ENCODE results near the gene AMTN.

The AMTN gene

DNA sequence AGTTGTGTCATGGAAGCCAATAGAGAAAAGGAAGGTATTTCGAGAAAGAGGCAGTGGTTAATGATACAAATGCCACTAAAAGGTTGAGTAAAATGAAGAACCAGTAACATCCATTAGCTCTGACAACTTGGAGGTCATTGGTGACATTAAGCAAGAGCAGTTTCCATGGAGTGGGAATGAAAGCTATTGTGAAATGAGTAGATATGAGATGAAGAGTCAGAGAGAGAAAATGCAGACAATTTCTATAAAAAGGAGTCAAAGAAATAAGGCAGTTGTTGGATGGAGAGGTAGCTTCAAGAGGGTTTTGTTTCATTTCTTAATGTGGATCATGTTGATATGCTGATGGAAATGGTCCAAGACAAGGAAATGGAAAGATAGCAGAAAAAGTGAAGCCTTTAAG, 9.6 kb upstream of the AMTN start:
- Histone ChIP-seq H2AK5ac (ENCODE audit: low read depth, low read length) (no peak overlapping the region), H3K18ac (ENCODE audit: low read length) (no peak overlapping the region), H2AFZ (ENCODE audit: low read length) (no peak overlapping the region), H2BK5ac (ENCODE audit: low read length) (no peak overlapping the region), H2BK12ac (ENCODE audit: low read length) (no peak overlapping the region), H3K14ac (ENCODE audit: low read length) (no peak overlapping the region), H2BK15ac (ENCODE audit: low read length) (no peak overlapping the region), H3K9me3 (replicated peaks in 1 of 2; ENCODE audit: control insufficient read depth in 2 of 2, insufficient read depth in 1 of 2, low read depth in 1 of 2, low read length in 2 of 2) (no peaks in the 10 kb centered on the region), H3K23ac (ENCODE audit: low read depth, low read length, poor library complexity) (no peak overlapping the region), H3K27me3 (ENCODE audit: control insufficient read depth in 3 of 3, insufficient read depth in 3 of 3, low read depth in 1 of 3, low read length in 3 of 3) (no peaks in the 10 kb centered on the region), H3K9ac (ENCODE audit: low read depth, low read length, poor library complexity) (no peak overlapping the region), H3K27ac (replicated peaks; ENCODE audit: low read length) (no peak overlapping the region), H3K4me1 (ENCODE audit: control insufficient read depth in 2 of 2, insufficient read depth in 1 of 2, low read depth in 1 of 2, low read length in 2 of 2) (no peaks in the 10 kb centered on the region), H3K36me3 (replicated peaks in 1 of 2; ENCODE audit: control insufficient read depth in 2 of 2, insufficient read depth in 2 of 2, low read length in 2 of 2) (no peaks in the 10 kb centered on the region), H3K4me3 (ENCODE audit: low read length in 2 of 2) (no peak overlapping the region), H2BK120ac (ENCODE audit: low read depth, low read length) (no peak overlapping the region), H3K4me2 (ENCODE audit: insufficient read depth, low read length, poor library complexity, severe bottlenecking) (no peak overlapping the region), H3K79me1 (ENCODE audit: low read depth, low read length) (no peaks in the 10 kb centered on the region), H3K4ac (ENCODE audit: low read length) (no peak overlapping the region), H4K8ac (ENCODE audit: low read depth, low read length) (no peak overlapping the region), H4K91ac (ENCODE audit: low read depth, low read length, poor library complexity) (no peak overlapping the region)
- WGBS, 2 donors (ENCODE audit: extremely low coverage in 2 of 2, insufficient read length in 2 of 2, insufficient replicate concordance in 1 of 2) = no CpG with 5 or more reads among the region's 1 CpG
- no peak for DNase-seq (ENCODE audit: low spot score)

DNA sequence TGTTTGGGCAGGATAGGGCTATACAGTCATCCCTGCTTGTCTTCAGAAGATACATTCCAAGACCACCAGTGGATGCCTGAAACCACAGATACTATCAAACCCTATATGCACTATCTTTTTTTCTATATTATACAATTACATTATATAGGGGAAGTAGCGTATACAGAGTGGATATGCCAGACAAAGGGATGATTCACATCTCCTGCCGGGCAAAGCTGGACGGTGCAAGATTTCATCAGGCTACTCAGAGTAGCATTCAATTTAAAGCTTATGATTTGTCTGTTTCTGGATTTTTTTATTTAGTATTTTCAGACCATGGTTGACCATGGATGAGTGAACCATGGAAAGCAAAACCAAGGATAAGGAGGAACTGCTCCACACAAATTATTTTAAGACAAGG, 7.0 kb upstream of the AMTN start:
- Histone ChIP-seq H3K36me3 (replicated peaks in 1 of 2; ENCODE audit: control insufficient read depth in 2 of 2, insufficient read depth in 2 of 2, low read length in 2 of 2) (no peaks in the 10 kb centered on the region), H3K18ac (ENCODE audit: low read length) (no peak overlapping the region), H2BK5ac (ENCODE audit: low read length) (no peak overlapping the region), H2BK120ac (ENCODE audit: low read depth, low read length) (no peak overlapping the region), H3K27ac (replicated peaks; ENCODE audit: low read length) (no peak overlapping the region), H3K14ac (ENCODE audit: low read length) (no peak overlapping the region), H2BK15ac (ENCODE audit: low read length) (no peak overlapping the region), H3K4me3 (ENCODE audit: low read length in 2 of 2) (no peak overlapping the region), H3K27me3 (ENCODE audit: control insufficient read depth in 3 of 3, insufficient read depth in 3 of 3, low read depth in 1 of 3, low read length in 3 of 3) (no peaks in the 10 kb centered on the region), H3K79me1 (ENCODE audit: low read depth, low read length) (no peaks in the 10 kb centered on the region), H3K4ac (ENCODE audit: low read length) (no peak overlapping the region), H3K4me2 (ENCODE audit: insufficient read depth, low read length, poor library complexity, severe bottlenecking) (no peak overlapping the region), H3K23ac (ENCODE audit: low read depth, low read length, poor library complexity) (no peak overlapping the region), H3K9ac (ENCODE audit: low read depth, low read length, poor library complexity) (no peak overlapping the region), H2BK12ac (ENCODE audit: low read length) (no peak overlapping the region), H2AK5ac (ENCODE audit: low read depth, low read length) (no peak overlapping the region), H2AFZ (ENCODE audit: low read length) (no peak overlapping the region), H3K4me1 (ENCODE audit: control insufficient read depth in 2 of 2, insufficient read depth in 1 of 2, low read depth in 1 of 2, low read length in 2 of 2) (no peaks in the 10 kb centered on the region), H4K91ac (ENCODE audit: low read depth, low read length, poor library complexity) (no peak overlapping the region), H4K8ac (ENCODE audit: low read depth, low read length) (no peak overlapping the region), H3K9me3 (replicated peaks in 1 of 2; ENCODE audit: control insufficient read depth in 2 of 2, insufficient read depth in 1 of 2, low read depth in 1 of 2, low read length in 2 of 2) (no peaks in the 10 kb centered on the region)
- WGBS, 2 donors (ENCODE audit: extremely low coverage in 2 of 2, insufficient read length in 2 of 2, insufficient replicate concordance in 1 of 2) = no CpG with 5 or more reads among the region's 3 CpGs
- no peak for DNase-seq (ENCODE audit: low spot score)

DNA sequence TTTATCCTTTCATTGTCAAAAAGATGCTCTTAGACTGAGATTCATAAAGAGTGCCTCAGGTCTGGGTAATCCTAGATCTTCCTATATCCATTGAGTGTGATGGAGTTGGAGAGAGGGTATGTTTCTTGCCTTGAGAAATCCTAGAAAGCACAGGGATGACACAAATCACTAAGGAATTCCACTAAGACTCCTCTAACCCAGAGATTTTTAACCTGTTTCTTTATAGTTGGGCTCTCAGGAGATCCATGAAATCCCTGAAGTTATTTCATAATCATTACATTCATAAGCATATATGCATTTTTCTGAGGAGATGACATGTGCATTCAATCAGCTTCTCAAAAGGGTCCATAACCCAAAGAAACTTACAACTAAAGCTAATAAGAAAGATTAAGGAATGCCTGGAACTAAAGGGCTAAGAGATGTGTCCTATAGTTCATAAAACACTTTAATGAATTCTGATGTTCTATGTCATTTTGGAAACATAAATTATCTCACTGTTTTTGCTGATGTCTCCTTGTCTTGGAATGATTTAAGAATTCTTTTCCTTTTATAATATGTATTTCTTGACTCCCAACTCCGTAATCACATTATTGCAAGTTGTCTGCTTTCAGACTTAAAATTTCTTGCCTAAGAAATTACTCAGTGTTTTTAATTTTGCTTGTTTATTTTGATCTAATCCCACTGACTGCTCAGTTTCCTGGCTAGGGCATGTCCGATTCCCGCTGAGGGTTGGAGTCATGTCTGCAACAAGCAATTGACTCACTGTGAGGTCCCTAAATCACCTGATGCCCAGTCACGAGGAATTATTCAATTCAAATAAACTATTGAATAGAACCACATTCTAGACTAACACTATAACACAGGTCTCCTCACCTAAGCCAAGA, 2.8 kb upstream of the AMTN start:
- H3K9ac ChIP-seq (ENCODE audit: low read depth, low read length, poor library complexity) = no peak overlapping the region
- no peak overlapping the region for H2BK12ac ChIP-seq (ENCODE audit: low read length)
- H3K4ac ChIP-seq (ENCODE audit: low read length) = no peak overlapping the region
- H2BK5ac ChIP-seq (ENCODE audit: low read length) = no peak overlapping the region
- H2BK15ac ChIP-seq (ENCODE audit: low read length) = no peak overlapping the region
- no peak overlapping the region for H4K8ac ChIP-seq (ENCODE audit: low read depth, low read length)
- H2AFZ ChIP-seq (ENCODE audit: low read length) = no peak overlapping the region
- no CpG with 5 or more reads among the region's 4 CpGs for WGBS, 2 donors (ENCODE audit: extremely low coverage in 2 of 2, insufficient read length in 2 of 2, insufficient replicate concordance in 1 of 2)
- H3K18ac ChIP-seq (ENCODE audit: low read length) = no peak overlapping the region
- H3K4me1 ChIP-seq (ENCODE audit: control insufficient read depth in 2 of 2, insufficient read depth in 1 of 2, low read depth in 1 of 2, low read length in 2 of 2) = no peaks in the 10 kb centered on the region
- H4K91ac ChIP-seq (ENCODE audit: low read depth, low read length, poor library complexity) = no peak overlapping the region
- DNase-seq (ENCODE audit: low spot score) = no peak
- H3K79me1 ChIP-seq (ENCODE audit: low read depth, low read length) = no peaks in the 10 kb centered on the region
- H3K27me3 ChIP-seq (ENCODE audit: control insufficient read depth in 3 of 3, insufficient read depth in 3 of 3, low read depth in 1 of 3, low read length in 3 of 3) = no peaks in the 10 kb centered on the region
- no peaks in the 10 kb centered on the region for H3K9me3 ChIP-seq (replicated peaks in 1 of 2; ENCODE audit: control insufficient read depth in 2 of 2, insufficient read depth in 1 of 2, low read depth in 1 of 2, low read length in 2 of 2)
- H3K36me3 ChIP-seq (replicated peaks in 1 of 2; ENCODE audit: control insufficient read depth in 2 of 2, insufficient read depth in 2 of 2, low read length in 2 of 2) = no peaks in the 10 kb centered on the region
- no peak overlapping the region for H3K14ac ChIP-seq (ENCODE audit: low read length)
- H3K4me3 ChIP-seq (ENCODE audit: low read length in 2 of 2) = no peak overlapping the region
- H2AK5ac ChIP-seq (ENCODE audit: low read depth, low read length) = no peak overlapping the region
- no peak overlapping the region for H3K23ac ChIP-seq (ENCODE audit: low read depth, low read length, poor library complexity)
- H2BK120ac ChIP-seq (ENCODE audit: low read depth, low read length) = no peak overlapping the region
- H3K27ac ChIP-seq (replicated peaks; ENCODE audit: low read length) = no peak overlapping the region
- no peak overlapping the region for H3K4me2 ChIP-seq (ENCODE audit: insufficient read depth, low read length, poor library complexity, severe bottlenecking)

- Histone ChIP-seq H4K91ac (ENCODE audit: low read depth, low read length, poor library complexity) (no peak overlapping the region), H4K8ac (ENCODE audit: low read depth, low read length) (no peak overlapping the region), H2BK15ac (ENCODE audit: low read length) (no peak overlapping the region), H3K4me1 (ENCODE audit: control insufficient read depth in 2 of 2, insufficient read depth in 1 of 2, low read depth in 1 of 2, low read length in 2 of 2) (no peaks in the 10 kb centered on the region), H3K27me3 (ENCODE audit: control insufficient read depth in 3 of 3, insufficient read depth in 3 of 3, low read depth in 1 of 3, low read length in 3 of 3) (no peaks in the 10 kb centered on the region), H3K27ac (replicated peaks; ENCODE audit: low read length) (no peak overlapping the region), H2BK5ac (ENCODE audit: low read length) (no peak overlapping the region), H3K4me3 (ENCODE audit: low read length in 2 of 2) (no peak overlapping the region), H2AK5ac (ENCODE audit: low read depth, low read length) (no peak overlapping the region), H2BK120ac (ENCODE audit: low read depth, low read length) (no peak overlapping the region), H3K18ac (ENCODE audit: low read length) (no peak overlapping the region), H2AFZ (ENCODE audit: low read length) (no peak overlapping the region), H3K9me3 (replicated peaks in 1 of 2; ENCODE audit: control insufficient read depth in 2 of 2, insufficient read depth in 1 of 2, low read depth in 1 of 2, low read length in 2 of 2) (no peaks in the 10 kb centered on the region), H3K23ac (ENCODE audit: low read depth, low read length, poor library complexity) (no peak overlapping the region), H3K79me1 (ENCODE audit: low read depth, low read length) (no peaks in the 10 kb centered on the region), H3K4me2 (ENCODE audit: insufficient read depth, low read length, poor library complexity, severe bottlenecking) (no peak overlapping the region), H3K9ac (ENCODE audit: low read depth, low read length, poor library complexity) (no peak overlapping the region), H3K36me3 (replicated peaks in 1 of 2; ENCODE audit: control insufficient read depth in 2 of 2, insufficient read depth in 2 of 2, low read length in 2 of 2) (no peaks in the 10 kb centered on the region), H2BK12ac (ENCODE audit: low read length) (no peak overlapping the region), H3K14ac (ENCODE audit: low read length) (no peak overlapping the region), H3K4ac (ENCODE audit: low read length) (no peak overlapping the region)
- no CpG with 5 or more reads among the region's 3 CpGs for WGBS, 2 donors (ENCODE audit: extremely low coverage in 2 of 2, insufficient read length in 2 of 2, insufficient replicate concordance in 1 of 2)
- no peak for DNase-seq (ENCODE audit: low spot score)
Observed at GRCh38 chr4:70518716-70519115, 347 bp downstream of the AMTN start.

All from neuronal stem cell (in vitro differentiated cells).